NCI-H524 (cell line): ENCODE results near the gene OR4E2.
A peak's percentile ranks its signal among the peaks of the same experiment; 100 is the strongest.
"Not testable (repeated sequence)": the region's sequence is repeated elsewhere in the genome, so short reads cannot be mapped to it uniquely, and the experiment has no call there.

Experiments
- DNase-seq, 2 experiments: peaks; one replicate each; lab custom pipeline; 2025; lab: John Stamatoyannopoulos, UW

OR4E2 gene, protein sequence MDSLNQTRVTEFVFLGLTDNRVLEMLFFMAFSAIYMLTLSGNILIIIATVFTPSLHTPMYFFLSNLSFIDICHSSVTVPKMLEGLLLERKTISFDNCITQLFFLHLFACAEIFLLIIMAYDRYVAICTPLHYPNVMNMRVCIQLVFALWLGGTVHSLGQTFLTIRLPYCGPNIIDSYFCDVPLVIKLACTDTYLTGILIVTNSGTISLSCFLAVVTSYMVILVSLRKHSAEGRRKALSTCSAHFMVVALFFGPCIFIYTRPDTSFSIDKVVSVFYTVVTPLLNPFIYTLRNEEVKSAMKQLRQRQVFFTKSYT

DNA sequence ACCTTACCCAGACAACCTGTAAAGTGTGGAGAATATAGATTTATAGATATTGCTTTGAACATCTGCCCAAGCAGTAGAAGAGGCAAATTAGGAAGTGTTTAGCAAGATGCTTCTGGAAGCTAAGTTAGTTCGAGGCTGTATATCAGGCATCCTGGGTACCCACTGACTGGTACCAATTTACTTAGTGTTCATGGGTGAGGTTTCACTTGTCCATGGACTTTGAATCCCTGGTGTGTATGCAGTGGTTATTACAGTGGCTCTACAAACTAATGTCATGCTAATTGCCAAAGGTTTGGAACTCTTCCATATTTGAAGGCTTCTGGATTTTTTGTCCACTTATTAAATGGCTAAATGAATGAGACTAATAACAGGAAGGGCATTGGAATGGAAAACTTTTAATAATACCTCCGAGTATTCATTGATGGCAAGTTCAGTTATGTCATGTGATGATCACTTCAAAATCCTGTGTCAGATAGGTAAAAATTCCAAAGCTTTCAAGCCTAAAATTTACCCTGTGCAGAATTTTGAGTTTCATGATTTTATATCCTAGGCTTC, at the start of gene OR4E2:
Gene OR4E2 (plus strand): TSS at position 505 of the 555 bp plus-strand sequence. CDS start 11,248 bp downstream, outside the sequence.
- no peak for DNase-seq

DNA sequence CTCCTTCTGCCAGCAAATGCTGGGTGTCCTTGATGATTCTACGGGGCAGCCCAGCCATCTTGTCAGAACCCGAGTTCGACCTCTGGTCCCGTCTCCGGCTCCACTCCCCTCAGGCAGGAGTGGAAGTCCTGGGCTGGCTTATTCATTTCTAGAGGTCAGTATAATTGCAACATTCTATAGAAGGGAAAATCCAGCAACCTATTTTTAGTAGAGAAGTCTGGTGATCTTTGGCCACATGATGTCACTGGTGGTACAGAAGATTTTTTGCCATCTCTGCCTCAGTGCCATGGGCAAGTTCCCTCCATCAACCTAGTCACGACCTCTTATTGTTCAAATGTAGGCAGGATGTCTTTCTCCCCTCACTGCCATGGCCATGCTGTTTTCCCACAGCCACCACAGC, 41.3 kb upstream of the OR4E2 start:
- DNase-seq, result no peak

DNA sequence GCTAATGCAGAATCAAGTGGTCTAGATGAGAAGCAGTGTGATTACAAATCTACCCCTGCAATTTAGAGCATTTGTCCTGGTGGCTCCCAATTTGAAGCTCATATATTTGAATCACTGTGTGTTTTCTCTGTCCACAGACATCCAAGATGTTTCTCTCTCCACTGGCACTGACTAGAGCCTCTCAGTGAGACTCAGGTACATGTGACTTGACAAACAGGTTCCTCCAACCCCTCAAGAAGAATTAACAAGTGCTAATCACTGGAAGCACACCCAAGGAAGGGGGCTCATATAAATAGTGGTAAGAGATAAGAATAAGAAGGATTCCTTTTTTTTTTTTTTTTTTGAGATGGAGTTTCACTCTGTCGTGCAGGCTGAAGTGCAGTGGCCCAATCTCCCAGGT, 39.4 kb upstream of the OR4E2 start:
- no peak for DNase-seq

DNA sequence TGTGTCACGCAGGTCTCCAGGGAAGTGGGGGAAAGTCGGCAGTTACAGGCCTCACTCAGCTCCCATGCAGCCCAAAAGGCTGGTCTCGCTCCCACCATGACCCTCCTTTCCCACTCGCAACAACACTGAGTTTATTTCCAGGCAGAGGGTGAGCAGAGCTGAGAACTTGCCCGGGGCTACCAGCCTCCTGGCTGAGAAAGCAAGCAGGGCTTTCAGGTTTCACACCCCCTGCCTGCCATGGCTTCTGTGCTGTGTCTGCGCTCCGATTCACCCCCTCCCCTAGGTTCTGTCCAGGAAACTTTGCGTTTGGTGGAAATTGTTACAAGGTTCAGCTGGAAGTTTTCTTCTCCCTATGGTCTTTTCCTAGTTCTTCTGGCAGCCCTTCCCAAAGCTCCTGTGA, 36.0 kb upstream of the OR4E2 start:
- no peak for DNase-seq

DNA sequence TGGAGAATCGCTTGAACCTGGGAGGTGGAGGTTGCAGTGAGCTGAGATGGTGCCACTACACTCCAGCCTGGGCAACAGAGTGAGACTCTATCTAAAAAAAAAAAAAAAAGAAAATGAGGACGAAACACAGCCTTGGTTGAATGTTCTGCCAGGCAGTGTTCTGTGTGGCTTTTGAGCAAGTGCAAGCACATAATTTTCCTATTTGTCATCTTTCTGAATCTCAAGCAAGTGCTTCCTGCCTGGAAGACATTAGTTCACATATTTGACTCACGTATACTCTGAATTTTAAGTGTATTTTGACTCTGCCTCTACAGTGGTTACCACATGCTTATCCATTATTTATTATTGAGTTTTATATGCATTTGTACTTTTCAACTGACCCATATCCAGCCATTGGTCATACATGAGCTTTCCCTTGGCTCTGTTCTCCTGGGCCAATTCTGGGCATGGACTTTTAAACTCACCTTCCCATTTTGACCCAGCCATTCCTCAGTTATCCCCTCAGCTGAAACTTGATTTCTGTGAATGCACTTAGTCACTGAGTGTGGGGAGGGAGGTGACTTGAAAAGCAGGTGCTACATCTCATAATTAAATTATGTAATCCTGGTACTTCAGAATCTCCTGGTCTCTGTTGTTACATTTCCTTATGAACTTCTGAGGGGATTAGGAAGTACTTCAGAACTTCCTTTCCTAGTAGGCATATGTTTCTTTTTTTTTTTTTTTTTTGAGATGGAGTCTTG, 27.0 kb upstream of the OR4E2 start:
- DNase-seq, result peak in 1 of 2 experiments; percentile 8

DNA sequence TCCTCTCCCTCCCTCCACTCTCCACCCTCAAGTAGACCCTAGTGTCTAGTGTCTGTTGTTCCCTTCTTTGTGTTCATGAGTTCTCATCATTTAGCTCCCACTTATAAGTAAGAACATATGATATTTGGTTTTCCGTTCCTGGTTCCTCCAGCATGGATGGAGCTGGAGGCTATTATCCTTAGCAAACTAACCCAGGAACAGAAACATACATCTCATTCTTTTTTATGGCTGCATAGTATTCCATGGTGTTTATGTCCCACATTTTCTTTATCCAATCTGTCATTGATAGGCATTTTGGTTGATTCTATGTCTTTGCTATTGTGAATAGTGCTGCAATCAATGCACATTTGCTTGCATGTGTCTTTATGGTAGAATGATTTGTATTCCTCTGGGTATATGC, 23.1 kb upstream of the OR4E2 start:
- DNase-seq, result not testable (repeated sequence)

DNA sequence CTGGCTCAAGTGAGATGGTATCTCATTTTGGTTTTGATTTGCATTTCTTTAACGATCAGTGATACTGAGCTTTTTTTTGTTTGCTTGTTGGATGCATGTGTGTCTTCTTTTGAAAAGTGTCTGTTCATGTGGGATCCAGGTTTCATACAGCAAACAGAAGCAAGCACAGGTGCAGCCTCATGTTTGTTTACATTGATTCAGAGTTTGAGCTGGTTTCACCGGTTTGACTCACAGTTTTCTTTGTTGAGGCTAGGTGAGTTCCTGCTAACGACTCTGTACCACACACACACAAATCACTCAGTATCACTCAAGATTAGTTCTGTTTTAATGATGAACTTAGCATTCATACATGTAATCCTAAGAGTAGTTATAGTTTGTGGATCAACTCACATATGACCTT, 22.6 kb upstream of the OR4E2 start:
- DNase-seq, result no peak

DNA sequence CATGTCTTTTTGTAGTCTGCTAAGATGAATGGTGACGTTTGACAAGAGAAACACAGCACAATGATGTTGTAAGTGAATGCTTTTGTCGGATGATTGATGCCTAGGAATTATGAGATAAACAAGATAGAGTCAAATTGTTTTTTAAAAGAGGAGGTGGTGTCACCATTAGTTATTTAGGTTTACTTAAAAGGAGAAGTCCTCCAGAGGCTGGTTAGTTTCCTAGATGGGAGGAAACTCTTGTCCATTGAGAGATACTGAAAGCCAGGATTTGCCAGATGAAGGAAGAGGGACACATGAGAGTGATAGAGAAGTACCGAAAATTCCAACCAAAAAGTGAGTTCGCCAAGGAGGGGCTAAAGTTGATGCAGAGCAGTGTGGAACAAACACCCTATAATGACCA, 18.8 kb upstream of the OR4E2 start, which contains the start of gene OR10G2:
Gene OR10G2 (minus strand): TSS at position 101 of the 400 bp plus-strand sequence. CDS start 98 bp downstream, at position 3.
- DNase-seq, result no peak

DNA sequence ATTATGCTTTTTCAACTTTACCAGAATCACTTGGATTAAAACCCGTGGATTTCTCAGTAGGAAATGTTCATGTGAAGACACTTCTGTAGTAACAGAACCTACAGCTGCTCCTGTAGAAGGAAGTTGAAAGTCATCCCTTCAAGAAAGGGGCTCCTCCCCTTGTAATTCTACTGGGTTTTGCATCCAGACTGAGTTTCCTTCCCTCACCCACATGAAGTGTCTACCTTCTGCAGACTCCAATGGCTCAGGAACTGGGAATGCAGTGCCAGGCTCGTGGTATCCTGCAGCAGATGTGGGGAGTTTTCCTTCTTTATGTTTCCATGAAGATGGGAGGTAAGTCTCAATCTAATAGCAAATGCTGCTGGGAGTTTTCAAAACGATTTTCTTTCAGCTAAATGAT, 11.0 kb upstream of the OR4E2 start:
- DNase-seq, result no peak

DNA sequence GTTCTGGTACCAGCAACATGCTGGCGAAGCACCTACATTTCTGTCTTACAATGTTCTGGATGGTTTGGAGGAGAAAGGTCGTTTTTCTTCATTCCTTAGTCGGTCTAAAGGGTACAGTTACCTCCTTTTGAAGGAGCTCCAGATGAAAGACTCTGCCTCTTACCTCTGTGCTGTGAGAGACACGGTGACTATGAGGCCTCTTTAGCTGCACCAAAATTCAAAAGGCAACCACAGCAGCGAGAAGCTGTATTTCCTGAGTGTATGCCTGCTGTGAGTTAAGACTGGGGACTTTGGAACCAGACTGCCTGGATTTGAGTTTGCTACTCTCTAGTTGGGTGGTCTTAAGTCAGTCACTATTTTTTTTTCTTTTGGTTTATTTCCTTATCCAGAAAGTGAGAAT, 10.2 kb upstream of the OR4E2 start:
- DNase-seq, result no peak

DNA sequence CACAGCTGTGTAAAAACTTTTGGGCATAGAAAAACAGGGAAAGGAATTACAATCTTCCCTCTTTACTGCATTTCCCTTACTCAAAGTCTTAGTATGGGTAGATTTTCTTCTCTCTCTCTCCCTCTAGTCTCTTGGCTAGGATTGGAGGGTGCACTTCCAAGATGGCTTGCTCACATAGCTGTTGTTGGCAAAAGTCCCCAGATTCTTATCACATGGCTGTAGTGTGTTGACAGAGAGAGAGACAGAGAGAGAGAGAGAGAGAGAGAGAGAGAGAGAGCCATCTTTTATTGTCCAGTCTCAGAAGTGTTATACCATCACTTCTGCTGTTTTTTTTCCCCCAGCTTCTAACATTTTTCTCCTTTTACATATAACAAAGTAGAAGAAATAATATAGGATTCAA, 6.3 kb upstream of the OR4E2 start:
- no peak for DNase-seq

DNA sequence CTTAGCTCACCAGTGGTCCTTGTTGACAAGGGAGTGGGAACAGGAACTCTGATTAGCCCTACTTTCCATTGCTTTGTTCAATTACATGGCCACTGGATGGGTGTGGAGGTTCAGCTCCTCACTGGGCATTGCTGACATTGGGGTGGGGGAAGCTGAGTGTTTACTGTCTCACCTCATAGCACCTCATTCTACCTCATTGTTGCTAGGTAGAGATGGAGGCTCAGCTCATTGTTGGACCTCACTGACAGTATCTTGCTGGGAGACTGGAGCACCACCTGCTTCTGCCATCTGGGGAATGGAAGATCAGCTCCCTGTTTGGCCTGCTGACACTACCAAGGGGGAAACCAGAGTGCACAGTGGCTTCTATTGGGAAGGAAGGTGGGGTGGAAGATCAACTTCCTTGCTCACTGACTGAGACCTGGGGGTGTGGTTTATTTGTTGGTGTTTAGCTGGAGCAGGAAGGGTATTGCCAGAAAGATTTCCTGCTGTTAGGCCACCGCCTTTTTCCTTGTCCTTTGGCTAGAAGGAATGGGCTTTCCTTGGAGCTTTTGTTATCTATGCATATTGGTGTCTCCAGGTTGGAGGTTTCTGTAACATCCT, 1.3 kb upstream of the OR4E2 start:
- DNase-seq, result no peak

DNA sequence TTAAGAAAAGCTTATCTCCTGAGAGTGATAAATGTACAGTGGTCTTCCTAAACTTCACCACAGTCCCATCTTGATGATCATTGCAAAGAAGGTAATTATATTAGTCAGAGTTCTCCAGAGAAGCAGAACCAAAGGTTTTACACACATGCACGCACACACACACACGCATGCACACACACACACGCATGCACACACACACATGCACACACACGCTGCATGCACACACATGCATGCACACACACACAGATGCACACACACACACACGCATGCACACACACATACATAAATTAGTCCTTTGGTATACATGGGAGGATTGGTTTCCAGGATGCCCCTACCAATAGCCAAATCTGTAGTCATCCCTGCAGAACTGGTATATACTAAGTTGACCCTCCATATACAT, 580 bp downstream of the OR4E2 start:
- DNase-seq, result no peak

DNA sequence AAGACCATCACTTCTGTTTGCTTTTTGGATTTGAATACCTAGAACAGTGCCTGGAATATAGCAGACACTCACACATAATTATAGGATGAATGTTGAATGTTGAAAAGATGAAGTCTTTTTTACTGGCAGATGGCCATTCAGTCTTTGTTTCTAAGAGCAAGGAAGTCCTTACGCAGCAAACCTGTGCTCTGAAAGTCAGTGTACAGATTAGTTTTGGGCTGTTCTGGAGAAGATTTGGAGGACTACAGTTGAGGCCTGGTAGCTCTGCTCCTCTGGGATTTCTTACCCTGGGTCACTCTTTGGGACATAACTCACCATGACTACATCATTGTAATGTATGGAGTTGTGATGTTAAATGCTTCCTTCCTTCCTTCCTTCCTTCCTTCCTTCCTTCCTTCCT, 3.3 kb downstream of the OR4E2 start:
- DNase-seq, result no peak

DNA sequence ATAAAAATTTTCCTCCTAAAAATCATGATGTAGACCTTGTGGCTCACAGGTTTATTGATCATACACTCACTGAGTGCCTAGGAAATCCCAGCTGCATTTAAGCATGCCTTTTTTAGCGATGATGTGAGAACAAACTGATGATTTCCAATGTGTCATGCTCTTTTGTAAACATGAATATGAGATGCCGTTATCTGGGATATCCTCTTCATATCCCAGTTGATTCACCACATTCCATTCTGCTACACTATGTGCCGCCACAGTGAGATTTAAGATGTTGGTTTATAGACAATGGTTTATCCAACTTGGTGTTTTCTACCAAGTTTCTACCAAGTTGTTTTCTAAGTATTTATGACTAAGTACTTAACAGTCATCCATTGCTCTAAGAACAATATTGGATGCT, 14.7 kb downstream of the OR4E2 start:
- DNase-seq, result no peak

DNA sequence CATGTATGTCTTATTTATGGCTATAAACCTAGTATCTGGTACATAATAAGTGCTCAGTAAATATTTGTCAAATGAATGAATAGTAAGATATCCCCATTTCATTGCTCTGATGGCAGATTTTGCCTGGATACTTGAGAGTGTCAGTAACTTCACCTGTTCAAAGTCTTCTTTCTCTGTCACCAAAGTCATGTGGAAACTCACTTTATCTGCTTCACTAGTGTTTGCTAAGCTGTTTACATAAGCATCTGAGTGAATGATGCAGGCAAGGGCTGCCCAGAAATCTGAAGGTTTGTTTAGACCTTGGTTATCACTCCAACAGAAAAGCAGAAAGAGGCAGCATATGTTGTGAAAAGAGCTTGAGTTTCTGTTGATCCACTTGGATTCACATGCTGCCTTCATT, 15.6 kb downstream of the OR4E2 start:
- no peak for DNase-seq

DNA sequence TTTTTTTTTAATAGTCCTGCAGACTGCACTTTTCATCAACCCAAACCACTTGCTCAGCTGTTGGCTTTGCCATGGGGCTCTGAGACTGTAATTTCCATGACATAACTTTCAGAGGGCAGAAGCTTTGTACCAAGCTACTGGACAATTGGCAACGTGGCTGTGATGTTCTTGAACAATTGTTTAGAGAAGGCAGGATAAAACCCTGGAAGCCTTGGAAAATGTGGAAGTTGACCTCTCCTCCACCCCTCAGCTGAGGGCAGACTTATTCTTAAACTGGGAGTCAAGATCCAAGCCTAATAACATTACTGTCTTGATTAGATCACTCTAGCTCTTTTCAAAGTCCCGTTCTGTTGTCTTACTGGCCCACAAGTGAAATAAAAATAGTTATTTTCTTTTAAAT, 17.7 kb downstream of the OR4E2 start:
- DNase-seq, result no peak

DNA sequence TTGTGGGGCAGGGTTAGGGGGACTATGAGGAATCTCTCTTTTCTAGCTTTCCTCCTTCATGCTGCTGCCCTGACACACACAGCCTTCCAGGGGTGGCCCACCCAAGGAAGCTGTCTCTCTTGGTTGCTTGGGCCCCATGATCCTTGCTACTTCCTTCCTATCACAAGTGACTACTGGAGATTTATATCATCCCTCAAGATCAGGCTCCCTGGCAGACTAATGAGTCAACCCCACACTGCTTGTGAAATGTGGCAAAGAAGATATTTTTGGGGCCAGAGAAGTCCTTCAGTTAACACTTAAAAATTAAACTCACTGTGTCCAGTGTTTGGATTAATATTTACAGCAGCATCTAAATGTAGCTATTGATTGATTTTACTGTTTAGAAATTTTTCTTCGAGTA, 18.5 kb downstream of the OR4E2 start:
- no peak for DNase-seq

DNA sequence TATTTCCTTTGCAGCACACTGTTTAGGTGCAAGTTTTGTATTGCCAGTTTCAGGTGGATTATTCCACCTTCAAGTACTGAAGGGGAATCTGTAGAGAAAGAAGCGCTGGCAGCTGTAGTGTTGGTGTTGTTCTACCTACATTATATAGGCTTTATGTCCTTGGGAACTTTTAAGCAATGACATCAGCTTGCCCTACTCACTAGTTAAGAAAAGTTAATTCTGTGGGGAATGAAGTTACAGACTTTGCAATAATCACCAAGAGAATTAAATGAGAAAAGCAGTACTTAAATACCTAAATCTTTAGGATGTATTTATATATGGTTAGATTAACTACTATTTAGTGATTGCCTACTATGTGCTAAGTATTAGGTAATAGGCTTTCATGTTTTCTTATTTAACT, 20.1 kb downstream of the OR4E2 start, which contains the start of gene OR4E1:
Gene OR4E1 (minus strand): TSS at position 101 of the 400 bp plus-strand sequence. CDS start 2,883 bp downstream, outside the sequence.
- no peak for DNase-seq

DNA sequence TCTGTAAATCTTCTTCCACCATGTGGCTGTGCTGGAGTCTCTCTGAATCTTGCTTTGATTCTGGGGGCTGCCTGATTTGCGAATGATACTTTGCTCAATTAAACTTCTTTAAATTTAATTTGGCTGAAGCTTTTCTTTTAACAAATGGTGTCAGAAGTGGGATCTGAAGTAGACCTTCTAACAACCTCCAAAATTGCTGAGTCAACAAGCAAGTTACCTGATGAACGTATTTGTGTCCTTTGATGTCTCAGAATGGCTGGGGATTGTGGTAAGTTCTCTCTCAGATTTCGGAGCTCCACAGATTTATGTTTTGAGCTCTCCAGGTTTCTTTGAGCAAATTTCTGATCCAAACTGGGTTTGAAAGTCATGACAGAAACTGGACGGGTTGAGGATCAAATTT, 21.9 kb downstream of the OR4E2 start:
- DNase-seq, result no peak

DNA sequence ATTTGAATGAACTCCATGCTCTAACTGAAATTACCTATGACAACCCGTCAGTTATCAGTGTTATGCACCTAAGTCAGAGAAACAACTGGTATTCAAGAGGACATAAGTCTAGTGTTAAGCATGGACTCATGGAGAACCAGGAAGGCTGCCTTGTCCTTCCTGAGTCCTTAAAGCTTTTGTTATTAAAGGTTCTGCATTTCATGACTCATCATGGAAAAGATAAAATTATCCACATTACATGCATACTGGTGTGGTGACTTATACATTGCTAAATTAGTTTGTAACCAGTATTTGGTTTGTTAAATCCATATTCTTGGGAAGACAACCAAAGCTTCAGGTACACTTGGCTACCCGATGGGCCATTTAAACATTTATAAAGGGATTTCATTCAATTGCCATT, 26.4 kb downstream of the OR4E2 start:
- DNase-seq, result no peak

DNA sequence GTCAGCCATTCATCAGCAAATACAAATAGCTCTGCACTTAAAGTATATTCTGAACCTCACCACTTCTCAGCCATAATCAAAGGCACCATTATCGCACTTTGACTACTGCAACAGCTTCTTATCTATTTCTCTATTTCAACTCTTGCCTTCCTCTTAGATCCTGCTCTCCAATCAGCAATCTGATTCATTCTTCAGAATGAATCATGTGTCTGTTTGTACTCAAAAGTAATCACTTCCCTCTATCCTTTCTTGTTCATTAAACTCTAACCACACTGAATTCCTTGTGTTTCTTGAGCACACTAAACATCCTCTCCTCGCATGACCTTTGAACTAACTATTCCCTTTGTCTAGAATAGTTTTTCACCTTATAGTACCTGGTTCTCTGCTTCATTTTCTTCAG, 32.8 kb downstream of the OR4E2 start:
- no peak for DNase-seq

DNA sequence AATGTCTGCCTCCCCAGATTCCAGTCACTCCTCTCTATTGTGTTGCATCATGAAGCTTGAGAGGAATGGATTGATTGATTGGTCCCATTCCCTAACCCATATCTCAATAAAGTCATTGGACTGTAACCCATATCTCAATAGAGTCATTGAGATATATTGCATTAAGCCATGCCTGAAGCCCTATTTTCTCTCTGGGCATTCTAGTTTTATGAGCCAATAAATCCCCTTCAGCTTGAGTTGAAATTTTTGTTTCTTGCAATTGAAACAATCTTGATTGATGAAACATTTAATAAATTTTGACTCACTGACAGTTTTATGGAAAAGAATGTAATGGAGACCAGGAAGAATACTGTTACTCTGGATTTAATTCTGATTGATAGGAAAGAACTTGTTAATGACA, 40.8 kb downstream of the OR4E2 start:
- no peak for DNase-seq
